HL-60 (cell line): ENCODE measurements around the gene PLA2G5.
"Not testable (repeated sequence)": the region's sequence is repeated elsewhere in the genome, so short reads cannot be mapped to it uniquely, and the experiment has no call there.

ENCODE experiments used
- DNase-seq, 2 experiments: peaks; one replicate each; pipeline ENCODE4 v3.0.0-alpha.2; 2010 to 2020; ENCODE audit warnings: low read depth in 1 of 2, low spot score in 1 of 2
- H3K27ac ChIP-seq: fragments of 250-450 bp; sonication (Bioruptor Pico); replicated peaks from 2 replicates; pipeline ENCODE4 v1.5.1; 2020; ENCODE audit warnings: mild to moderate bottlenecking, moderate library complexity
- H3K27me3 ChIP-seq: fragments of 250-450 bp; sonication (Bioruptor Pico); 2 replicates; pipeline ENCODE4 v1.5.1; 2021; ENCODE audit warnings: mild to moderate bottlenecking, moderate library complexity; ENCODE audit not compliant: insufficient read depth, poor library complexity, severe bottlenecking
- H3K4me3 ChIP-seq: replicated peaks from 2 replicates; pipeline ENCODE4 v1.5.1; 2011; ENCODE audit warnings: mild to moderate bottlenecking, control low read depth, low read length; ENCODE audit not compliant: insufficient read depth
- GABPA ChIP-seq: IDR thresholded peaks from 2 replicates; pipeline ENCODE4 v1.6.1; 2012; ENCODE audit warnings: low read depth
- POLR2AphosphoS5 ChIP-seq: IDR thresholded peaks from 2 replicates; pipeline ENCODE4 v1.6.1; 2012; ENCODE audit warnings: low read depth
- SPI1 ChIP-seq: IDR thresholded peaks from 2 replicates; pipeline ENCODE4 v1.6.1; 2012; ENCODE audit warnings: low read depth, mild to moderate bottlenecking, borderline replicate concordance
- TF ChIP-seq, protein P1 (sequence below): IDR thresholded peaks from 2 replicates; pipeline ENCODE4 v1.6.1; 2012; ENCODE audit warnings: low read depth; ENCODE audit not compliant: insufficient replicate concordance
- TF ChIP-seq, protein P2 (sequence below): IDR thresholded peaks from one replicate; pipeline ENCODE4 v1.5.1; 2011; ENCODE audit warnings: low read length, control low read depth, inconsistent platforms; ENCODE audit not compliant: insufficient read depth

The PLA2G5 gene

DNA sequence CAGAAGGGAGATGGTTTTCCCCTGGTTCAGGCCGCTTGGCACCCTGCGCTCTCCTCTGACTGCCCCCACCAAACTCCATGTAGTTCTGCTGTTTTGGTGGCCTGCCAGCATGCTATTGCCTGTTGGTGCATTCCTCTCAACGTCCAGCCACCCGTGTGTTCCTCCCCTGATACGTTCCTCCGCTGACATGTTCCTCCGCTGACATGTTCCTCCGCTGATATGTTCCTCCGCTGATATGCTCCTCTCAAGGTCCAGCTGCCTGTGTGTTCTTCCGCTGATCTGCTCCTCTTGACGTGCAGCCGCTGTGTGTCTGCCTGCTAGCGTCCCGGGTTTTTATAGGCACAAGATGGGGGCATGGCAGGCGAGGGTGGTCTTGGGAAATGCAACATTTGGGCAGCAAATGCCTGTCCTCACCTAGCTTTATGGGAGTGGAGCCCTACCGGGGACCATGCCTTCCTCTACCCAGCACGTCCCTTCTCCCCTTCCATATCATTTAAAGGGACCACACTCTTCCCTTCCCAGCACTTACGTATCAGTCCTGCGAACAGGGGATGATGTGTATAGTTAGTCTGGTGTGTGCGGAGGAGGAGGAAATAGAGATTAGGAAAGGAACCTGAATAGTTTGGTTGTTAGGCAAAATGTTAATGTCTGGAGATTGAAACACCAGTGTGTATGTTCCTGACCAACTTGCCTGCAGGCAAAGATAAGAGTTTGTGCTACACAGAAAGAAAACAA lies 40.6 kb upstream of the PLA2G5 start:
- TF ChIP-seq GABPA: no peak
- no peak for TF ChIP-seq SPI1
- TF ChIP-seq, protein P1, sequence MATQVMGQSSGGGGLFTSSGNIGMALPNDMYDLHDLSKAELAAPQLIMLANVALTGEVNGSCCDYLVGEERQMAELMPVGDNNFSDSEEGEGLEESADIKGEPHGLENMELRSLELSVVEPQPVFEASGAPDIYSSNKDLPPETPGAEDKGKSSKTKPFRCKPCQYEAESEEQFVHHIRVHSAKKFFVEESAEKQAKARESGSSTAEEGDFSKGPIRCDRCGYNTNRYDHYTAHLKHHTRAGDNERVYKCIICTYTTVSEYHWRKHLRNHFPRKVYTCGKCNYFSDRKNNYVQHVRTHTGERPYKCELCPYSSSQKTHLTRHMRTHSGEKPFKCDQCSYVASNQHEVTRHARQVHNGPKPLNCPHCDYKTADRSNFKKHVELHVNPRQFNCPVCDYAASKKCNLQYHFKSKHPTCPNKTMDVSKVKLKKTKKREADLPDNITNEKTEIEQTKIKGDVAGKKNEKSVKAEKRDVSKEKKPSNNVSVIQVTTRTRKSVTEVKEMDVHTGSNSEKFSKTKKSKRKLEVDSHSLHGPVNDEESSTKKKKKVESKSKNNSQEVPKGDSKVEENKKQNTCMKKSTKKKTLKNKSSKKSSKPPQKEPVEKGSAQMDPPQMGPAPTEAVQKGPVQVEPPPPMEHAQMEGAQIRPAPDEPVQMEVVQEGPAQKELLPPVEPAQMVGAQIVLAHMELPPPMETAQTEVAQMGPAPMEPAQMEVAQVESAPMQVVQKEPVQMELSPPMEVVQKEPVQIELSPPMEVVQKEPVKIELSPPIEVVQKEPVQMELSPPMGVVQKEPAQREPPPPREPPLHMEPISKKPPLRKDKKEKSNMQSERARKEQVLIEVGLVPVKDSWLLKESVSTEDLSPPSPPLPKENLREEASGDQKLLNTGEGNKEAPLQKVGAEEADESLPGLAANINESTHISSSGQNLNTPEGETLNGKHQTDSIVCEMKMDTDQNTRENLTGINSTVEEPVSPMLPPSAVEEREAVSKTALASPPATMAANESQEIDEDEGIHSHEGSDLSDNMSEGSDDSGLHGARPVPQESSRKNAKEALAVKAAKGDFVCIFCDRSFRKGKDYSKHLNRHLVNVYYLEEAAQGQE: no peak
- TF ChIP-seq POLR2AphosphoS5: no peak
- TF ChIP-seq, protein P2, sequence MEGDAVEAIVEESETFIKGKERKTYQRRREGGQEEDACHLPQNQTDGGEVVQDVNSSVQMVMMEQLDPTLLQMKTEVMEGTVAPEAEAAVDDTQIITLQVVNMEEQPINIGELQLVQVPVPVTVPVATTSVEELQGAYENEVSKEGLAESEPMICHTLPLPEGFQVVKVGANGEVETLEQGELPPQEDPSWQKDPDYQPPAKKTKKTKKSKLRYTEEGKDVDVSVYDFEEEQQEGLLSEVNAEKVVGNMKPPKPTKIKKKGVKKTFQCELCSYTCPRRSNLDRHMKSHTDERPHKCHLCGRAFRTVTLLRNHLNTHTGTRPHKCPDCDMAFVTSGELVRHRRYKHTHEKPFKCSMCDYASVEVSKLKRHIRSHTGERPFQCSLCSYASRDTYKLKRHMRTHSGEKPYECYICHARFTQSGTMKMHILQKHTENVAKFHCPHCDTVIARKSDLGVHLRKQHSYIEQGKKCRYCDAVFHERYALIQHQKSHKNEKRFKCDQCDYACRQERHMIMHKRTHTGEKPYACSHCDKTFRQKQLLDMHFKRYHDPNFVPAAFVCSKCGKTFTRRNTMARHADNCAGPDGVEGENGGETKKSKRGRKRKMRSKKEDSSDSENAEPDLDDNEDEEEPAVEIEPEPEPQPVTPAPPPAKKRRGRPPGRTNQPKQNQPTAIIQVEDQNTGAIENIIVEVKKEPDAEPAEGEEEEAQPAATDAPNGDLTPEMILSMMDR: no peak
- no peak overlapping the region for H3K4me3 ChIP-seq
- DNase-seq: no peak
- H3K27me3 ChIP-seq: peaks cover 3% of the 10 kb centered on the region
- no peak overlapping the region for H3K27ac ChIP-seq

DNA sequence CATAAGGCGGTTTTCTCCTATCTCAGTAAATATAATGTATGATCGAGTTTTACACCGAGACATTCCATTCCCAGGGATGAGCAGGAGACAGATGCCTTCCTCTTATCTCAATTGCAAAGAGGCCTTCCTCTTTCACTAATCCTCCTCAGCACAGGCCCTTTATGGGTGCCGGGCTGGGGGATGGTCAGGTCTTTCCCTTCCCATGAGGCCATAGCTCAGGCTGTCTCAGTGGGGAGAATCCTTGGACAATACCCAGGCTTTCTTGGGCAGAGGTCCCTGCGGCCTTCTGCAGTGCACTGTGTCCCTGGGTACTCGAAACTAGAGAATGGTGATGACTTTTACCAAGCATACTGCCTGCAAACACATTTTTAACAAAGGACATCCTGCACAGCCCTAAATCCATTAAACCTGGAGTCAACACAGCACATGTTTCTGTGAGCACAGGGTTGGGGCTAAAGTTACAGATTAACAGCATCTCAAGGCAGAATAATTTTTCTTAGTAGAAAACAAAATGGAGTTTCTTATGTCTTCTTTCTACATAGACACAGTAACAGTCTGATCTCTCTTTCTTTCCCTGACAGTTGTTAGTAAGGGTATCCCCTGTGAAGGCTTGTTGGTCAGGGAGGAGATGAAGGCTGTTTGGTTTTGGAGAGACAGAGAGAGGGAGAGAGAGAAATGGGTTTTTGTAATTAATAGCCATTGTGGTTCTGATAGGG lies 39.4 kb upstream of the PLA2G5 start:
- not testable (repeated sequence) for H3K27me3 ChIP-seq, H3K4me3 ChIP-seq, H3K27ac ChIP-seq, DNase-seq

DNA sequence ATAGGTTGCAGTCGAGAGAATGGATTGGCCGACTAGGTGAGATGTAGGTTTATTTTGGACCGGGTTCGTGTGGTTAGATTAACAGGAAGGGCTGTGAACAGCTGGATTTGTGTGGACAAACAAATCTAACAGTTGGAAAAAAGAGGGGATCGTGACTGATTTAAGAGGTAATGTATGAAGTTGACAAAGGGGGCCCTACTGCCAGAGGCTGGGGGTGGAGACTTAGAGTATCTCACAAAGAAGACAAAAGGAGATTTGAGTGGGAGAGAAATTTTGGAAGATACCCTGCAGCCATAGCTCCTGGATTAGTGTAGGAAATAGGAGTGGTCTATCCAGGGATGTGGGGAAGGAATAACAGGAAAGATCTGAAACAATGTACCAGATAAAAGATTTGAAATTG lies 38.8 kb upstream of the PLA2G5 start:
- no peak overlapping the region for H3K4me3 ChIP-seq
- TF ChIP-seq, protein P1: no peak
- TF ChIP-seq POLR2AphosphoS5: no peak
- TF ChIP-seq SPI1: no peak
- no peak for TF ChIP-seq GABPA
- TF ChIP-seq, protein P2: no peak
- H3K27me3 ChIP-seq: peaks cover 5% of the 10 kb centered on the region
- no peak overlapping the region for H3K27ac ChIP-seq
- DNase-seq: no peak

DNA sequence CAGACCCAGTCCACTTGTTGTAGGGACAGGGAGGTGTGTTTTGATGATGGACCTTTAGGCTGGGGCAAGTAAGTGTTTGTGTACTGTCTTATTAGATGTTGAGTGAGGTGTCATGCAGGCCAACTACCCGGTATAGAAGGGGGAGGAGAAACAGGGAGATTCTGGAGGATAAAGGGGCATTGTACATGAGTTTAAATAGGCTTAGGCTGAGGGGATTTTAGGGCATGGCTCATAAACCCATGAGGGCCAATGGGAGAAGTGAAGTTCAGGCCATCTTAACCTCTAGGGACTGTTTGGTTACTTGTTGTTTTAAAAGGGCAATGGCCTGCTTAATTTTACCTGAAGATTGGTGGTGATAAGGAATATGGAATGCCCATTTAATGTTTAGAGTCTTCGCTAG lies 38.2 kb upstream of the PLA2G5 start:
- Histone ChIP-seq H3K4me3 (no peak overlapping the region), H3K27ac (no peak overlapping the region), H3K27me3 (peaks cover 5% of the 10 kb centered on the region)
- no peak for DNase-seq
- TF ChIP-seq POLR2AphosphoS5 (no peak), GABPA (no peak), SPI1 (no peak)
- TF ChIP-seq, protein P1: no peak
- TF ChIP-seq, protein P2: no peak
